ENCODE results near the gene COL23A1.
A peak's percentile ranks its signal among the peaks of the same experiment; 100 is the strongest.

COL23A1 gene

GRCh38 chr5:178590141-178590923 is at the start of gene COL23A1:
Gene COL23A1, minus strand, starts transcription at chr5:178590393.
- DNase-seq (ENCODE audit: low read depth, low spot score) = peak; percentile 10

- DNase-seq (ENCODE audit: low read depth, low spot score) = no peak
Measured at GRCh38 chr5:178637356-178638074, 47.3 kb upstream of the COL23A1 start.

- DNase-seq (ENCODE audit: low read depth, low spot score) = no peak
Measured at GRCh38 chr5:178632285-178632684, 42.1 kb upstream of the COL23A1 start.

GRCh38 chr5:178630951-178631350 is 40.8 kb upstream of the COL23A1 start:
- DNase-seq (ENCODE audit: low read depth, low spot score) = no peak

- no peak for DNase-seq (ENCODE audit: low read depth, low spot score)
Measured at GRCh38 chr5:178630475-178630930, 40.3 kb upstream of the COL23A1 start.

GRCh38 chr5:178627259-178627598 is 37.0 kb upstream of the COL23A1 start:
- no peak for DNase-seq (ENCODE audit: low read depth, low spot score)

GRCh38 chr5:178626484-178627258 is 36.5 kb upstream of the COL23A1 start, which contains the start of gene CLK4:
Gene CLK4, minus strand, starts transcription at chr5:178627050. Its CDS starts 3,634 bp downstream, at chr5:178623416.
- DNase-seq (ENCODE audit: low read depth, low spot score) = peak; percentile 85

GRCh38 chr5:178625679-178626483 is 35.7 kb upstream of the COL23A1 start:
- DNase-seq (ENCODE audit: low read depth, low spot score) = no peak

GRCh38 chr5:178624631-178625546 is 34.7 kb upstream of the COL23A1 start:
- no peak for DNase-seq (ENCODE audit: low read depth, low spot score)

- no peak for DNase-seq (ENCODE audit: low read depth, low spot score)
Measured at GRCh38 chr5:178622679-178623247, 32.6 kb upstream of the COL23A1 start.

GRCh38 chr5:178619390-178619789 is 29.2 kb upstream of the COL23A1 start:
- no peak for DNase-seq (ENCODE audit: low read depth, low spot score)

GRCh38 chr5:178612299-178612698 is 22.1 kb upstream of the COL23A1 start:
- DNase-seq (ENCODE audit: low read depth, low spot score) = no peak

GRCh38 chr5:178606269-178606668 is 16.1 kb upstream of the COL23A1 start:
- no peak for DNase-seq (ENCODE audit: low read depth, low spot score)

GRCh38 chr5:178605788-178606187 is 15.6 kb upstream of the COL23A1 start:
- no peak for DNase-seq (ENCODE audit: low read depth, low spot score)

- DNase-seq (ENCODE audit: low read depth, low spot score) = no peak
Measured at GRCh38 chr5:178602752-178603151, 12.6 kb upstream of the COL23A1 start.

GRCh38 chr5:178595750-178596149 is 5.6 kb upstream of the COL23A1 start:
- DNase-seq (ENCODE audit: low read depth, low spot score) = no peak

- DNase-seq (ENCODE audit: low read depth, low spot score) = no peak
Measured at GRCh38 chr5:178595150-178595549, 5.0 kb upstream of the COL23A1 start.

GRCh38 chr5:178590924-178591423 is 781 bp upstream of the COL23A1 start:
- DNase-seq (ENCODE audit: low read depth, low spot score) = no peak

Measured in smooth muscle cell of the brain vasculature (primary cell).